ENCODE measurements around the gene MAP2K5.

Gene MAP2K5

GRCh38 chr15:67809441-67809840, 266.9 kb downstream of the MAP2K5 start:
- TF ChIP-seq, protein P1, sequence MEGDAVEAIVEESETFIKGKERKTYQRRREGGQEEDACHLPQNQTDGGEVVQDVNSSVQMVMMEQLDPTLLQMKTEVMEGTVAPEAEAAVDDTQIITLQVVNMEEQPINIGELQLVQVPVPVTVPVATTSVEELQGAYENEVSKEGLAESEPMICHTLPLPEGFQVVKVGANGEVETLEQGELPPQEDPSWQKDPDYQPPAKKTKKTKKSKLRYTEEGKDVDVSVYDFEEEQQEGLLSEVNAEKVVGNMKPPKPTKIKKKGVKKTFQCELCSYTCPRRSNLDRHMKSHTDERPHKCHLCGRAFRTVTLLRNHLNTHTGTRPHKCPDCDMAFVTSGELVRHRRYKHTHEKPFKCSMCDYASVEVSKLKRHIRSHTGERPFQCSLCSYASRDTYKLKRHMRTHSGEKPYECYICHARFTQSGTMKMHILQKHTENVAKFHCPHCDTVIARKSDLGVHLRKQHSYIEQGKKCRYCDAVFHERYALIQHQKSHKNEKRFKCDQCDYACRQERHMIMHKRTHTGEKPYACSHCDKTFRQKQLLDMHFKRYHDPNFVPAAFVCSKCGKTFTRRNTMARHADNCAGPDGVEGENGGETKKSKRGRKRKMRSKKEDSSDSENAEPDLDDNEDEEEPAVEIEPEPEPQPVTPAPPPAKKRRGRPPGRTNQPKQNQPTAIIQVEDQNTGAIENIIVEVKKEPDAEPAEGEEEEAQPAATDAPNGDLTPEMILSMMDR (IDR thresholded peaks at IDR 0.05; ENCODE audit: insufficient read depth, low read length, missing control alignments): no peak
- DNase-seq (ENCODE audit: low read depth, low spot score): no peak
- ChIA-PET CTCF (interaction anchor here (1.2 kb wide), 1 partner anchor 352 kb away, joined by 4 read pairs; no protein-coding TSS in a partner anchor), POLR2A (no interaction called here)
- no peak overlapping the region for H3K4me3 ChIP-seq (ENCODE audit: low read depth, low read length)

DNA sequence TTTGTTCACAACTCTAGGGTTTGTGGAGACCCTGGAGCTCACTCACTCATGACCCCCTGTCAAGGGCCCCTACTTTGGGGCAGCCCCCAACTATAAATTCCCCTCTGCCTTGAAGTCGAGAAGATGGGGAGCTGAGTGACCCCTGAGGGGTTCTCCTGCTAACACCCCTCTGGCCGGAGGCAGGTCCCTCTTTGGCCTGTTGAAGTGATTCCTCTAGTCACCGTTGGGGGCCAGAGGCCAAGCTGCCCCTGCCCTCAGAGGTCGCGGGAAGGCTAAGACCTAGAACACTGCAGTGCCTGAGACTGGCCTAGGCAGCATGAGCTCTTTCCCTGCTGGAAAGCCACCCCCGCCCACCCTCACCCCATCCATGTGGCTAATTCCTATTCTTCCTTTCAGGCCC, 267.4 kb downstream of the MAP2K5 start:
- TF ChIP-seq, protein P1 (IDR thresholded peaks at IDR 0.05; ENCODE audit: insufficient read depth, low read length, missing control alignments): no peak
- no peak for DNase-seq (ENCODE audit: low read depth, low spot score)
- ChIA-PET CTCF (interaction anchor here (1.2 kb wide), 1 partner anchor 353 kb away, joined by 4 read pairs; no protein-coding TSS in a partner anchor), POLR2A (no interaction called here)
- no peak overlapping the region for H3K4me3 ChIP-seq (ENCODE audit: low read depth, low read length)

GRCh38 chr15:67812241-67812644, 269.7 kb downstream of the MAP2K5 start:
- ChIA-PET CTCF (no interaction called here), POLR2A (no interaction called here)
- H3K4me3 ChIP-seq (ENCODE audit: low read depth, low read length): no peak overlapping the region
- TF ChIP-seq, protein P1 (IDR thresholded peaks at IDR 0.05; ENCODE audit: insufficient read depth, low read length, missing control alignments): no peak
- DNase-seq (ENCODE audit: low read depth, low spot score): no peak

- POLR2A ChIA-PET: no interaction called here
- no peak overlapping the region for H3K4me3 ChIP-seq (ENCODE audit: low read depth, low read length)
- CTCF ChIA-PET: no interaction called here
Measured at GRCh38 chr15:67813104-67813634, 270.7 kb downstream of the MAP2K5 start.

GRCh38 chr15:67815036-67815592, 272.6 kb downstream of the MAP2K5 start:
- CTCF ChIA-PET: interaction anchor here (0.8 to 1.4 kb wide), 2 partner anchors 8 to 358 kb away, joined by 3 to 4 read pairs; no protein-coding TSS in a partner anchor
- POLR2A ChIA-PET: no interaction called here
- no peak for DNase-seq (ENCODE audit: low read depth, low spot score)
- no peak overlapping the region for H3K4me3 ChIP-seq (ENCODE audit: low read depth, low read length)
- TF ChIP-seq, protein P1 (IDR thresholded peaks at IDR 0.05; ENCODE audit: insufficient read depth, low read length, missing control alignments): no peak

More at GRCh38 chr15:67813104-67813634, 270.7 kb downstream of the MAP2K5 start:
- no peak for DNase-seq (ENCODE audit: low read depth, low spot score)
- TF ChIP-seq, protein P1 (IDR thresholded peaks at IDR 0.05; ENCODE audit: insufficient read depth, low read length, missing control alignments): no peak

- TF ChIP-seq, protein P1 (IDR thresholded peaks at IDR 0.05; ENCODE audit: insufficient read depth, low read length, missing control alignments): no peak
- H3K4me3 ChIP-seq (ENCODE audit: low read depth, low read length): no peak overlapping the region
- POLR2A ChIA-PET: no interaction called here
- CTCF ChIA-PET: no interaction called here
- DNase-seq (ENCODE audit: low read depth, low spot score): no peak
Measured at GRCh38 chr15:67816668-67817067, 274.2 kb downstream of the MAP2K5 start.

All from AG04449 (cell line).